ENCODE measurements around the gene SPG7.

Gene SPG7

GRCh38 chr16:89546781-89547180 is 38.6 kb downstream of the SPG7 start:
- H3K36me3 ChIP-seq (ENCODE audit: insufficient read depth): no peaks in the 10 kb centered on the region

GRCh38 chr16:89547291-89547690 is 39.1 kb downstream of the SPG7 start:
- no peaks in the 10 kb centered on the region for H3K36me3 ChIP-seq (ENCODE audit: insufficient read depth)
- TF ChIP-seq CTCF (conservative IDR thresholded peaks at IDR 0.05; ENCODE audit: low read depth, low read length): no peak

More at GRCh38 chr16:89546781-89547180, 38.6 kb downstream of the SPG7 start:
- H3K4me1 ChIP-seq (ENCODE audit: low read depth, poor library complexity, severe bottlenecking): no peaks in the 10 kb centered on the region
- H3K27ac ChIP-seq: no peak overlapping the region
- H3K27me3 ChIP-seq (ENCODE audit: insufficient read depth, low read depth): no peaks in the 10 kb centered on the region
- H3K79me2 ChIP-seq (ENCODE audit: insufficient read depth, low read depth): no peaks in the 10 kb centered on the region
- no peak overlapping the region for H2AFZ ChIP-seq (ENCODE audit: low read depth)
- TF ChIP-seq CTCF (conservative IDR thresholded peaks at IDR 0.05; ENCODE audit: low read depth, low read length): no peak
- no peaks in the 10 kb centered on the region for H4K20me1 ChIP-seq (ENCODE audit: insufficient read depth)
- no peak overlapping the region for H3K4me2 ChIP-seq
- H3K4me3 ChIP-seq (IDR thresholded peaks at IDR 0.05; ENCODE audit: insufficient read depth, low read depth, low read length): no peak overlapping the region
- H3K9ac ChIP-seq: no peak overlapping the region

GRCh38 chr16:89547860-89548259 is 39.7 kb downstream of the SPG7 start:
- no peak for TF ChIP-seq CTCF (conservative IDR thresholded peaks at IDR 0.05; ENCODE audit: low read depth, low read length)
- no peaks in the 10 kb centered on the region for H3K27me3 ChIP-seq (ENCODE audit: insufficient read depth, low read depth)
- no peak overlapping the region for H3K4me2 ChIP-seq
- no peak overlapping the region for H3K9ac ChIP-seq
- H4K20me1 ChIP-seq (ENCODE audit: insufficient read depth): no peaks in the 10 kb centered on the region
- no peaks in the 10 kb centered on the region for H3K4me1 ChIP-seq (ENCODE audit: low read depth, poor library complexity, severe bottlenecking)
- no peak overlapping the region for H2AFZ ChIP-seq (ENCODE audit: low read depth)
- H3K36me3 ChIP-seq (ENCODE audit: insufficient read depth): no peaks in the 10 kb centered on the region
- no peak overlapping the region for H3K4me3 ChIP-seq (IDR thresholded peaks at IDR 0.05; ENCODE audit: insufficient read depth, low read depth, low read length)
- no peaks in the 10 kb centered on the region for H3K79me2 ChIP-seq (ENCODE audit: insufficient read depth, low read depth)
- no peak overlapping the region for H3K27ac ChIP-seq

More at GRCh38 chr16:89547291-89547690, 39.1 kb downstream of the SPG7 start:
- Histone ChIP-seq H3K4me1 (ENCODE audit: low read depth, poor library complexity, severe bottlenecking) (no peaks in the 10 kb centered on the region), H4K20me1 (ENCODE audit: insufficient read depth) (no peaks in the 10 kb centered on the region), H3K4me3 (IDR thresholded peaks at IDR 0.05; ENCODE audit: insufficient read depth, low read depth, low read length) (no peak overlapping the region), H3K9ac (no peak overlapping the region), H3K27ac (no peak overlapping the region), H3K79me2 (ENCODE audit: insufficient read depth, low read depth) (no peaks in the 10 kb centered on the region), H3K4me2 (no peak overlapping the region), H3K27me3 (ENCODE audit: insufficient read depth, low read depth) (no peaks in the 10 kb centered on the region), H2AFZ (ENCODE audit: low read depth) (no peak overlapping the region)

- Histone ChIP-seq H3K36me3 (ENCODE audit: insufficient read depth) (no peaks in the 10 kb centered on the region), H3K4me3 (IDR thresholded peaks at IDR 0.05; ENCODE audit: insufficient read depth, low read depth, low read length) (no peak overlapping the region), H4K20me1 (ENCODE audit: insufficient read depth) (no peaks in the 10 kb centered on the region), H3K27ac (no peak overlapping the region), H3K27me3 (ENCODE audit: insufficient read depth, low read depth) (no peaks in the 10 kb centered on the region), H2AFZ (ENCODE audit: low read depth) (no peak overlapping the region), H3K4me2 (no peak overlapping the region), H3K4me1 (ENCODE audit: low read depth, poor library complexity, severe bottlenecking) (no peaks in the 10 kb centered on the region), H3K9ac (no peak overlapping the region), H3K79me2 (ENCODE audit: insufficient read depth, low read depth) (no peaks in the 10 kb centered on the region)
- TF ChIP-seq CTCF (conservative IDR thresholded peaks at IDR 0.05; ENCODE audit: low read depth, low read length): no peak
These were observed 40.3 kb downstream of the SPG7 start for GRCh38 chr16:89548344-89549006.
